Activated naive CD4-positive, alpha-beta T cell treated with anti-CD3 and anti-CD28 coated beads, Interleukin-2, amount 50 U/mL, for 16 hours (primary cell): ENCODE measurements around the gene MPPED1.

Experiments used
- DNase-seq: peaks from one replicate; pipeline ENCODE4 v3.0.0-alpha.2; 2020

The MPPED1 gene

DNA sequence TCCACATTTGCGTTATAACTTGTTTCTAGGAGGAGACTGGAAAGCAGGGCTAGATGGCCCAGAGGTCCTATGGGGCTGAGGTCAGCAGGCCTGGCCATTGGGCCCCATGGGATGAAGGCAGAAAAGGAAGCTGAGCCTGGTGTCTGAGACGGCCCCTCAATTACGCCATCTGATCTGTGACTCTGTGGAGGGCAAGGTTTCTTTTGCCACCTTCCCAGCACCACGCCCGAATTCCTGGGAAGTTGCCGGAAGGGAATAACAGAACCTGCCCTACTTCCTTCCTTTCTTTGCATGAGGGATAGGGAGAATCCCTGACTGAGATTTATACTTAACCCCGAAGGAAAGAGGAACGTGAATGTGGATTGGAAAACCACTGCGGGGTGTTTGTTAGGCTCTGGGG, 118.1 kb downstream of the MPPED1 start:
- DNase-seq, result no peak

DNA sequence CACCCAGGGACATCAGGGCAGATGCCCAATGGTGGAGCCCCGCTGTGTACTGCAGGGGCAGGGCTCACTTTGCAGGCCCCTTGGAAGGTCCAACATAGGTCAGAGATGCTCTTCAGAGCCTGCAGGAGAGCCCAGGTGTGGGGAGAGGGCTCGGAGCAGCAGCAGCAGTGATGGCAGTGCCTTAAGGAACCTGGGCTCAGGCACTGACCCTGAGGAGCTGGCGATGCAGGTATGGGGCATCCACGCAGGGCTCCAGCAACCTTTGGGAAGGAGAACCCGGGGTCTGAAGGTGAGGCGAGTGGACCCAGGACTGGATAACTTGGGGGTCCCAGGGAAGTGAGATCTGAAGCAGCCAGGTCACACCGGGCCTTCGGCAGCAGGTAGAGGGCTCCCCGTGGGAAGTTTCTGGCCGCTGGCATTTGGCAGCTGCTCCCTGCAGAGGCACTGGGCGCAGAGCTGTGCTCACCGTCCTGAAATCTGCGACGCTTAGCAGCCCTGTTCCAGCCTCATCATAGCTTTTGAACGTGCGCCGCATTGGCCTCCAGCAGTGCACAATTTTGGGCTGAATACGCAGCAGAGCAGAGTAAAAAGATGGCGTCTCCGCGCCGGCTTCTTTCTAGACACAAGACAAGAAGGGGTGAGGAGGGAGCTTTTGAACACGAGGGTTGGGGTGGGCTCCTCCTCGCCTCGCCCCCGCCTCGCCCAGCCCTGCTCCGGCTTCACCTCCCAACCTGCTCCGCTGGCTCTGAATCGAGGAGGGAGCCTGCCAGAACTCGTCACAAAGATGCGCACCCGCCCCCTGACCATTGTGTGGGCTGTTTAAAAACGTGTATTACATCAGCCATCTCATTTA, 118.8 kb downstream of the MPPED1 start:
- DNase-seq, result no peak

GRCh38 chr22:43531651-43532050, 119.8 kb downstream of the MPPED1 start:
- DNase-seq, result no peak

- no peak for DNase-seq
Measured at GRCh38 chr22:43532301-43533155, 120.7 kb downstream of the MPPED1 start.

DNA sequence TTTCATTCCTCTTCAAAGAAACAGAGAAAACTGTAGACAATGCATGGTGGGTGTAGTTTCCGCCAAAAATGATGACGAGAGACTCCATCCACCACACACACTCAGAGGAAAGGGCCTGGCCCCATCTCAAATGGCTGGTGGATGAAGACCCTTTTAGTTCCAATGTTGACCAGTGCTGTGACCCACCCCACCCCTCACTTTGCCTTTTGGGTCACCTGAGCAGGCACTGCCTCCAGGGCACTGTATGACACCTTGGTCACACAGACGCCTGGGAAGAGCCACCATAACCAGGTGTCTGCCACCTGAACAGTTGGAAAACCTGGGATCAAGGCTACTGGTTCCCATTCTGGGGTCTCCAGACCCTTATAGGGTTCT, 121.3 kb downstream of the MPPED1 start:
- no peak for DNase-seq

- no peak for DNase-seq
Measured at GRCh38 chr22:43533656-43534428, 122.0 kb downstream of the MPPED1 start.

DNA sequence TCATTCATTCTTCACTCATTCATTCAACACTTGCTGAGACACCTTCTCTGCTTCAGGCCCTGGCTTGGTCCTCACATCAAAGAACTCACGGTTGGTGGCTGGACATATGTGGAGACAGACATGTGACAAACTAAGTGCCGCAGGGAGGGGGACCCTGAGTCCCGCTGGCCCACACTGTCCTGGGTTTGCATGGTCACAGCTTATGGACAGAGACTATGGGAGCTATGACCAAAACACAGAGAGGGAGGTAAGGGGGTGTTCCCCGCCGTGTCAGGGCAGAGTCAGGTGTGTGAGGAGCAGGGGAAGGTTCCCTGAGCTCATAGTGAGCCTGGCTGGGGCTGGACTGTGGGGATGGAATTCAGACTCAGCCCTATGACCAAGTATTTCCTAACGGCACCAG, 123.1 kb downstream of the MPPED1 start:
- DNase-seq, result no peak

DNA sequence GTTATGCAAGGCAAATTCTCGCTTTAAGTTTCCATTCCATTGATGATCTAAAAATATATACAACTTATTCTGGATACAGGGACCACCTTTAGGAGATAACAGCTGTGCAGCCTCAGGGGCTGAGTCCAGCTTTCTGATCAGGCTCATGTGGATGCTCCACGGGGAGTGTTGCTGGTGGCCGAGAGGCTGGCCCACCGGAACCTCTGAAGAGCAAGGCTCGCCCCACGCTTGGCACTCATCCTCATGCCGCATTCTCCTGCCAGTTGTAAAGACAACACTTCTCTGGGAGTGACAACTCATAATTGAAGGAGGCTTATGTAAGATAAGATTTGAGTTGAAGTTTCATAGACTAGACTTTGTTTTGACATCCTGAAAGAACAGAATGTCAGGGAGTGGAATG, 123.5 kb downstream of the MPPED1 start:
- DNase-seq, result no peak

DNA sequence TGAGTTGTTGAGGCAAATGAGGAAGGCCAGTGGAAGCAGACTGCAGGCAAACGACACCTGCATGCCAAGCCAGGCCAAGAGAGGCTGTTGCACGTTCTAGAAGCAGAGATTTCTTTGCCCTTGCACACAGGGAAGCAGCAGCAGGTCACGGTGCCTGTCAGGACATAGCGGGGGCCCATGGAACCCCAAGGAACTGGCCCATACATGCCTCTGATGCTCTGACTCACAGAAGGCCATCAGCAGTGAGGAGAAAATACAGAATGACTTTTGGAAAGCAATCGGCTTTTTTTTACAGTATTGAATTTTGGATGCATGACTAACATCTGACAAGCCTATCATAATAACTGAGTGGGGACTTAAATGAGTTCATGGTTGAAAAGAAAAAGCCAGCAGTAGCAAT, 123.9 kb downstream of the MPPED1 start:
- no peak for DNase-seq

DNA sequence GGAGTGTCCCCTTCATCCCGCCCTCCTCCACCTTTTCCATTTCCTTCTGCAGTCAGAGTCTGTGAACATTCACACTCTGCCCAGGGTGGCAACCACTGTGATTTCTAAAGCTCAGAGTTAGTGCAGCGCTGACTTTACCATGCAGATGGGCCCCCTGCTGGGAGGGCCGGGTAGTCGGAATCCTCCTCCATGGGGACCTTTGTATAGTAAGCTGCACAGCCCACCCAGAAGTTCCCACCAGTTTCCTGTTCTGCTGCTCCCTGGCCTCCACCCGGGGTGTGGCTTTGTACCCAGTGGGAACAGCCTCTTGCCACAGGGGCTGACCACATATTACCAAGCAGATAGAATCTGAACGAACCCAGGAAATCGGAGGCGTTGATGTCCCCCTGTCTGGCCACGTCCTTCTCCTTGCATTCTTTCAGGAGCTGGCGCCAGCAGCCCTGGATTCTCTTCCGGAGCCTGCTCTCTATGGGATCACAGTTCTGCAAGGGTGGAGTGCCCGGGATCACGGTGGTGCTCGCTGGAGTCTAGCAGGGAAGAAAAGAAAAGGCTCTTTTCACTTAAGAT, 125.3 kb downstream of the MPPED1 start:
- DNase-seq, result no peak

DNA sequence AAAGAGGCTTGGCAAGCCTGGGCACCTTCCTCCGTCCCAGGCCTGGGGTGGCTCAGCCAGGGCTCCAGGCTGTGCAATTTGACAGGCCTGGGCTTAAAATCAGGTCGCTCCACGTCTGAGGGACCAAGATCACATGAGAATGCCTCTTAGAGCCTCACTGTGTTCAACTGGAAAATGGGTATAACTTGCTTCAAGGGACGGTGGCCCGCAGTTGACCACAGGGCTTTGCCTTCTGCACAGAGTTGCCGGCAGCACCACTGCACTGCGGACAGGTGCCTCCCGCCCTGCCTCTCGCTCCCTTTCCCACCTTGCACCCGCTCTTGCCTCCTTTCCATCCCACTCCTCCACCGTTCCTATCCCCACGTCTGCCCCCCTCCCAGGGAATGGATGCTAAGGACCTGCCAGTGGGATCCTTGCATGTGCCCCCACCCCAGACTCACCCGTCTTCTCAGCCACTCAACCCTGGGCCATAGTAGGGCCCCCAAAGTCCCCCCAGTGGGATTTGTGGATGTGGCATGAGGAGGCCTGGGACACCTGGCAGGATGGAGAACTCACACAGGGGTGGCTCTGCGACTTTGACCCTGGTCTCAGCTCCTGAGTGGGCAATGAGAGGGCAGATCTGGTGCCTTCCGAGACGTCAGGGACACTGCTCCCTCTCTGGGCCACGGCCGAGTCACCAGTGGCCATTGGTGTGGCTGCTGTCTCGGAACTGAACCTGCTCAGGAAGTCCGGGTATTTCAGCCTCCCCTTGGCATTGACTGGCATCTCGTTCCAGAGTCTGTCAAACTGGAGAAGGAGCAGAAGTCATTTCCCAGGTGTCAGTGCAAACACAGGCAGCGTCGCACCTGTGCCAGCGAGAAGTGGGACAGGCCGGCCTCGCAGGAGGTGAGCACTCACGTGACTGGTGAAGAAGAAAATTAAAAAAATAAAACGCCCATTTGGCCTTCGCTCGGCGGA, 128.0 kb downstream of the MPPED1 start:
- no peak for DNase-seq

DNA sequence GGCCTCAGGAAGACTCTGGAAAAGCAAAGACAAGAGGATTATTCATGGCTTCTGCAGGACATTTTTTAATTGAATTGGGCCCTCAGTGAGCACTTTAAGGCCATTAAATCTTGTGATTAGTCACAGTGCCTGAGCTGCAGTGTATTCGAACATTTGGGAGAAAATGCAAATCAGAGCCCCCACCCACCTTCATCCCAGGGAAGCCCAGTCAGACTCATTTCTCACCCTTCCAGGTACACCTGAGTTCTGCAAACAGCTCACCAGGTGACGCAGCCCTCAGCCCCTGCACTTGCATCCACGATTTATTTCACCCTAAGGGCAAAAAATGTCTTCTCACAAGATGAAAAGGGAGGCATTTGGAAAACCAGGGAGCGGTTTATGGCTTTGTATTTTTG, 128.7 kb downstream of the MPPED1 start:
- DNase-seq, result no peak

DNA sequence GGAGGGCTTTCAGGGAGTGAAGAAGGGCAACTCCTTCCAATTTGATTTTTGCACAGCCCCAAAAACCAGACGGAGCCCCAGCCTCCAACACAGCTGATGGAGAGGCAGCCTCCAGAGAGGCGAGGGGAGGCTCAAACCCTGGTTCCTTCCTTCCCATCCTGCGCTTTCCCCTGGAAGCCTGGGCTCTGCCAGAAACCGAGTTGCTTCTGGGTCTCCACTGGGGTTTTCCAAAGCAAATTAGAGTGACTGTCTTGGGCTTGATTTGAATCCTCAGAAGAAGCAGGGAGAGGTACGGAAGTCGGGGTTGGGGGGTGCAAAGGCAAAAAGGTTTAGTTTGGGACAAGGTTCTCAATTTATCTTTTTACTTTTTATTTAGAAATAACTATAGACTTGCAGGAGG, 129.2 kb downstream of the MPPED1 start:
- no peak for DNase-seq

GRCh38 chr22:43541462-43542407, 129.9 kb downstream of the MPPED1 start:
- no peak for DNase-seq

GRCh38 chr22:43542681-43543521, 131.1 kb downstream of the MPPED1 start:
- DNase-seq, result no peak

DNA sequence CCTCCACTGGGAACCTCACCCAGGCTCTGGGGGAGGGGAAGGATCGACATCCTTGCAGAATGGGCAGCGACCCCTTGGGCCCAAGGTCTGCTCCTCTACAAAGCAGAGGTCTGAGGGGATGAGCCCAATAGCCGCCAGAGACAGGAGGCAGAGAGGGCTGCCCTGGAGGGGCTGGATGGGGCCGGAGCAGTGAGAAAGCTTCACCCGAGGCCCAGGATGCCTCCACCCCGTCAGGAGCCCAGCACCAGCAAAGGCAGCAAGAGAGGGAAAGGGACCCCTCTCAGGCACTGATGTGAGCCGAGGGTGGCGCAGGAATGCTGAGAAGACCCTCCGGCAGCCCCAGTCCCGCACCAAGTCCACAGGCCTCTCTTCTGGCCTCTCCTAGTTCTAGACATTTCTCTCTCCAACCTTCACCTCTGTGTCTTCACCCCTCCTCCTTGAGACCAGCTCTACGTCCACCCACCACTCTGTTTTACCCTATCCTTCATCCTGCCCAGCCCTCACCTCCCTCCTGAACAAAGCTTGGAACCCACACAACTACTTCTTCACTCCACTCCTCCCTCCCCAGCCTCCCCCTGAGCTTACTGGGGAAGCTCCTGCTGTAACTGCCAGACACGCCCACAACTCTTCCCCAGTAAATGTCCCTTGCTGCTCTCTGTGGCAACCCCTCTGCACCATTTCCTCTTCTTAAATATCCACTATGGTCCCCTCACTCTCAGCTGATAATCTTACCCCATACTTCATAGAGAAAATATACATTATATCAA, 131.9 kb downstream of the MPPED1 start:
- DNase-seq, result no peak

DNA sequence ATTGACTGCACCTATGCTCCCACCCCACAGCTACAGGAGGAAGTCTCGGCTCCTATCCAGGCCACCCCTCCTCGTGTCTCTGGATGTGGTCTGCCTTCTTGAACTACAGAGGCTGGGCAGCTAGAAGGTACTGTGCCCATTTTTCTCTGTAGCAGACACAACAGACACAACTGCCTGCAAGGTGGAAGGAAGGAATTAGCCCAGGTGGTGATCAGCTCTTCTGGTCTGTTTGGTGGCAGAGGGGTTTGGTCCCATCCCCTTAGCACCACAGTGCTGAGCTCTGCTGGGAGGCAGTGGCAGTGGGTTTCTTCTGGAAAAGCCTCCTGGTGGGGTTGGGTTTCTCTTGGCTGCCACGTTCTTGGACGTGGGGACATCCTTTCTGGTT, 132.5 kb downstream of the MPPED1 start:
- DNase-seq, result no peak

GRCh38 chr22:43546186-43546585, 134.4 kb downstream of the MPPED1 start:
- DNase-seq, result no peak
